ENCODE results near the gene TUBE1.
"Not testable (repeated sequence)": the region's sequence is repeated elsewhere in the genome, so short reads cannot be mapped to it uniquely, and the experiment has no call there.

The TUBE1 gene, protein sequence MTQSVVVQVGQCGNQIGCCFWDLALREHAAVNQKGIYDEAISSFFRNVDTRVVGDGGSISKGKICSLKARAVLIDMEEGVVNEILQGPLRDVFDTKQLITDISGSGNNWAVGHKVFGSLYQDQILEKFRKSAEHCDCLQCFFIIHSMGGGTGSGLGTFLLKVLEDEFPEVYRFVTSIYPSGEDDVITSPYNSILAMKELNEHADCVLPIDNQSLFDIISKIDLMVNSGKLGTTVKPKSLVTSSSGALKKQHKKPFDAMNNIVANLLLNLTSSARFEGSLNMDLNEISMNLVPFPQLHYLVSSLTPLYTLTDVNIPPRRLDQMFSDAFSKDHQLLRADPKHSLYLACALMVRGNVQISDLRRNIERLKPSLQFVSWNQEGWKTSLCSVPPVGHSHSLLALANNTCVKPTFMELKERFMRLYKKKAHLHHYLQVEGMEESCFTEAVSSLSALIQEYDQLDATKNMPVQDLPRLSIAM

DNA sequence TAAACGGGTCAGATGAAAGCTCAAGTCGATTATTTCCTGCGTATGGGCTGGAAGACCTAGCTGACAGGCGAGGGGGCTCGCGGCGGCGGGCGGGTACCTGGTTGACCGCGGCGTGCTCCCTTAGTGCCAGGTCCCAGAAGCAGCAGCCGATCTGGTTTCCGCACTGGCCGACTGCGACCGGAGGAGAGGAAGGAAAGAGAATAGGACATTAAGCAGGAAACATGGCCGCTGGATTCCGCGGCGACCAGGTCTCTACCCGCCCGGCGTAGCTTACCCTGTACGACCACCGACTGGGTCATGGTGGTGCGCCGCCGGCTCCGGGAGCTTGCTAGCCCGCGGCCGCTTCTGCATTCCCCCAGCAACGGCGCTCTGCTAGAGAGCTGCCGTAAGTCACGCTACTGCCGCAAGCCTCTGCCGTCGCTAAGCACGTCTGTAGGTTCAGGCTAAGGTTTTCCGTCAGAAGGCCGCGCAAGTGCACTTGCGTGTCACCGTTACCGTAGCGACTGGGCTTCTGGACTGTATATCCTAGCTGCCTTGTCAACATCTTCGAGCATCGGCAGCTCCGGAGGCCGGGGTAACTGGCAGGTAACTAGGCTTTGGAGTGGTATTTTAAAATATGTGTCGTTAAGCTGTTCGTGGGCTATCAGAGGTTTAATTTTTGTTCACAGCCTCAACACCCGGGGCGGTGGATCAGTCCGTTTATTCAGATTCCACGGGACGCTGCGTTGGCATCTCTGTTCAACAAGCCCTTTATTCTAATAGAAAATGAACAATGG, at the start of gene TUBE1, which contains the start of gene FAM229B:
TUBE1 (minus strand) TSS at position 347 of the 776 bp plus-strand sequence; CDS start at position 299, 48 bp downstream.
FAM229B (plus strand) TSS at position 456 of the 776 bp plus-strand sequence. CDS start 11,693 bp downstream, outside the sequence.
- H3K4me3 ChIP-seq (ENCODE audit: low read depth, low read length), result peak within 1 kb of the TSS; percentile 80
- DNase-seq (ENCODE audit: low read depth), result peak; percentile 96

DNA sequence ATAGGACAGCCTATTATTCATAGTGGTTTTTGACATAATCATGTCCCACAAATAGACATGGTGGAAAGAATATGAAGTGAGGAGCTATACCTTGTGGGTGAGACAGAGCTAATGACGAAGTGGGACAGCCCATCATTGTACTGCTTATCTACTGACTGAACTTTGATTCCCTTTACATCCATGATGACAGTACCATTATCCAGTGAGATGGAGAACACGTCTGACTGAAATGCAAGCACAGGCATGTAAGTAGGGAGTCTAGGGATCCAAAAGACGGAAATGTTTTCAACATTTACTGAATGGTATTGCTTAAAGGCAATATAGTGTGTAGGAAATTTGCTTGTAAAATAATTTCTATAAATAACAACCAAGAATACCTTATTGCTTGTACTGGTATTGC, 43.6 kb upstream of the TUBE1 start:
- no peak for DNase-seq (ENCODE audit: low read depth)
- H3K4me3 ChIP-seq (ENCODE audit: low read depth, low read length), result no peak overlapping the region

DNA sequence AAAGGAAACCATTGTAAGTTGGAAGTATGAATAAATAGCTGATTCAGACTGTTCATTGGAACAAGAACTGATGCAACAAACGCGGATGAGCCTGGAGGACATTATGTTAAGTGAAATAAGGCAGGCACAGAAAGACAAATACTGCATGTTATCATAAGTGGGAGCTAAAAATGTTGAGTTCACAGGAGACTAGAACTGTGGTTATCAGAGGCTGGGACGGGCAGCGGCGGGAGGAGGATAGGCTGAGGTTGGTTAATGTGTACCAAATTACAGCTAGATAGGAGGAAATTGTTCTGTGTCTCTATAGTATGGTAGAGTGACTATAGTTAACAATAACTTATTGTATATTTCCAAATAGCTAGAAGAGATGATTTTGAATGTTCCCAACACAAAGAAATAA, 40.9 kb upstream of the TUBE1 start:
- DNase-seq (ENCODE audit: low read depth), result no peak
- no peak overlapping the region for H3K4me3 ChIP-seq (ENCODE audit: low read depth, low read length)

DNA sequence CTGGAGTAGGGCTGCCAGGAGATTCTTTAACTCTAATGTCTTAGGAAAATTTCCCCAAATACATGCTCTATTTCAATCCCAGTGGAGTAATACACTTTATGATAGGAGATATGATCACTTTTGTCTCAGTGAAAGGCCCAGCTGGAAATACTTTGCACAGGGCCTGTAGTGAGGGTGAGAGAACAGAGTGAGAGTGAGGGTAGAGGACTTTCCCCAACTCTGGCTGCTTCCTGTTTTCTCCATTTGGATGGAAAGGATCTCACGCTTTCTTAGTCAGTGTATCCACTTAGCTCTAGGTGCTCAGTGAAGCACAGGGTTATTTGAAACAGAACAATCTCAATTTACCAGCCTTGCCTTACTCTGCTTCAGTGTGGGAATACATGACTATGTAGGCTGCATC, 36.7 kb upstream of the TUBE1 start:
- H3K4me3 ChIP-seq (ENCODE audit: low read depth, low read length), result no peak overlapping the region
- no peak for DNase-seq (ENCODE audit: low read depth)

DNA sequence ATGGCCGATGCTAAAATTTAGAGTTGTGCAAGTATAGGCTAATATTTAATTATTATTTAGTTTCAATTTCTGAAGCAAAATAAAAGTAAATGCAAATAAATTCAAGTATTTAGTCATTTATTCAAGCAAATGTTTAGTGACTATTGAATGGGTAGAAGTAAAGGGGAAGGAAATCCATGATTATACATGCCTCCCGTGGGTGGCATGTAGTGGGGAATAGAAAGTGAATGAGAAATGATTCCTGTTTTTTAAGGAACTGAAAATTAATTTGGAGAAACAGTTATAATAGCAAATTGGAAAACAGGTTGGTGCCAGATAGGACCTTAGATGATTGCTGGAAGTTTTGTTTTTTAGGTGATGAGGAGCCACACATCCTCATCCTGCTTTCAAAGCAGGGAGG, 35.5 kb upstream of the TUBE1 start:
- DNase-seq (ENCODE audit: low read depth), result no peak
- no peak overlapping the region for H3K4me3 ChIP-seq (ENCODE audit: low read depth, low read length)

DNA sequence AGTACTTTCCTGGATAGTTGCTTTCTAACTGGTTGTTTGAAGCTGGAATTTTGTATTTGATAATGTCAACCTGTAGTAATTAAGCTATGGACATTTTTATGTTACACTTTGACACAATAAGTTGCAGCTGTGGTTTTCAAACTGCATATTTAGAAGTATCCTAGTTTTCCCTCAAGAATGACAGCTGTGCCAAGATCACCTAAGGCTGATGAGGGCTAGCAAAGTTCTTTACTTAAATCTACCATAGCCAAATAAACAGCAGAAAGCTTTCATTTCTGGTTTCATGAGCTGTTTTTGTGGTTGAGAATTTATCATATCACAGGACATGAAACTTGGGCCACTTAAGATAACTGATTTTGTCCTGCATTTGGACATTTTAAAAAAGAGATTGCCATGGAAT, 30.8 kb upstream of the TUBE1 start:
- DNase-seq (ENCODE audit: low read depth), result no peak
- no peak overlapping the region for H3K4me3 ChIP-seq (ENCODE audit: low read depth, low read length)

DNA sequence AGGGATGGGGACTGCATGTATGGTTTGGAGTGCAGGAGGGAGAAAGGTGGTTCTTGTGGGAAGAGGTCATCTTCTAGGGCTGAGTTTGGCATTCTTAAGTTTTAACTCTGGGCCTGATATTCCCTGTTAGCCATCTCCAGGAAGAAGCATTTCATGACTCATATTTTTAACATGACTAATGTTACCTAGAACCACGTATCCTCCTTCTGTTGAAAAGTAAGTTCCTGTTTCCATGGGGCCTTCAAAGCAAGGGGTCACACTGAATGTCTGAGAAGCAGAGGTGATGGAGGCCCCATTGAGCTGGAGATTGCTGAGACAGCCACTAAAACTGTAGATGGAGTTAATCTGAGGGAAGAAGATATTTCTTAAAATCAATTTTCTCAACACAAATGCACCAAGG, 30.3 kb upstream of the TUBE1 start:
- no peak for DNase-seq (ENCODE audit: low read depth)
- H3K4me3 ChIP-seq (ENCODE audit: low read depth, low read length), result no peak overlapping the region

DNA sequence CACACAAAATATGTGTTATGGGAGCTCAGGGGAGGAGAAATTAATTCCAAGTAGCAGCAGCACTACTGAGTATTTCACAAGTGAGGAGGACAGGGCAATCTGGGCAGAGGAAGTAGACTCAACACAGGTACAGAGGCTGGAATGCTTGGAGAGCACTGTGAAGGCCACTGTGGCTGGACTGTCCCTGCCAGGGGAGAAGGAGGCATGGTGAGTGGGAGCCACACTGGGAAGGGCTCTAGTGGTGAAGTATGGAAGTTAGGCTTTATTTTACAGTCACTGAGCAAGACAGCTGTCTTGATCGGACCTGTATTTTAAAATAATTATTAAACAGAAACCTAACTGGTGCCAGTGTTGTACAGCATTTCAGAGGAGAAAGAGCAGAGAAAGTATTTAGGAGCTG, 28.9 kb upstream of the TUBE1 start:
- no peak for DNase-seq (ENCODE audit: low read depth)
- no peak overlapping the region for H3K4me3 ChIP-seq (ENCODE audit: low read depth, low read length)

DNA sequence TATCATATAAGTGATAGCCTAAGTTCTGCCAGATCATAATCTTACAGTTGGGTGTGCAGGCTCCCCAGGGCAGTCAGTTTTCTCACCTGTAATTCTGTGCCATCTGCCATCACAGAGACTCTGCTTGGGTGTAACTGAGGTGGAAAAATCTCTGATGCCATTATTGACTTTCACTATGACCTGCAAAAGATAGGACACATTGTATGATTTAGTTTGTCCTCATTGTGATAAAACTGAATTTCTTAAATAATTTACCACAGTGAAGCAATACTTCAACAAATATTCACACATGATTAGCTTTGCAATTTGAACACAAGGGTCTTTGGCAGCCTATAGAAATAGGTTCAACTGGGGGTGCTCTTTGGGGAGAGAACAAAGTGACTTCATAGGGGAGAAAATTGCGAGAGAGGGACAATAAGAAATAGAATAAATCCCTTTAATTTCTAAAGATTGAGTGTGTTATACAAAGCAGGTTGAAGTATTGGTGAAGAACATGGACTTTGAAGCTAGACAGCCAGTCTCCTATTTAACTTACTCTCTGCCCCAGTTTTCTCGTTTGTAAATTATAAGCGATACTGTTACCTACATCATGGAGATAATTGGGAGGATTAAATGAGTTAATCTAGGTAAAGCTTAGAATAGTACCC, 27.4 kb upstream of the TUBE1 start:
- DNase-seq (ENCODE audit: low read depth), result no peak

DNA sequence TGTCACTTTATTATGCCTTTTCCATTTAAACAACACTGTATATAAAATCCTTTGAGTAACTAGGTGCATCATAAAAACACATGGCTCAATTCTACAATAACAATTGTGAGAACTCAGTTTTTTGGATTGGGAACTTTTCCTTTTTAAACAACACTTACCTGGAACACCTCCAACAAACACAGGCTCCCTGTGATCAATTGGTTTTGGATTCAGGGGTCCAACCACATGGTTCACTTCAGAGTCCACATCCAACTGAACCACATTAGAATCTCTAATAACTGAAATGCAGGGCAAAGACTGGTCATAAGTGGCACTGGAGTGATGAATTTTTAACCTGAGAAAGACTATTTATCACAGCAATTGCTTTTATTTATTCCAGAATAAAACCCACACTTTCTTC, 26.6 kb upstream of the TUBE1 start:
- no peak for DNase-seq (ENCODE audit: low read depth)

More for the DNA sequence above, 27.4 kb upstream of the TUBE1 start:
- H3K4me3 ChIP-seq (ENCODE audit: low read depth, low read length), result no peak overlapping the region

DNA sequence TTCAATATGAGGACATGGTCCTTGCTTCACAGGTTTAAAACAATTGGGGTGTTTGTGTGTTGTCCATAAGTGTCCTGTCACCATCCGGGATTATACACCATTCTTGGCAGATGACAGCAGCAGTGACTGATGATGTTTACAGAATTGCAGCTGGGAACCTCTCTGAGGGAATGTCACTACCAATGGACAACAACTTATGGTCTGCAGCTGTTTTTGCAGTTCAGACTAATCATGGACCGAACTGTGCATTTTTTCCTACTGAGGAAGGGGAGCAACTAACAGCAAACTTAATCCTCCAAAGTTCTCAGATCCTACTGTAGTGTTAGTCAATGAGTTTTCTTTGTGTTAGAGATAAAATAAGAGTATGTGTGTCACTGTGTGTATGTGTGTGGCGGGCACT, 26.1 kb upstream of the TUBE1 start:
- no peak for DNase-seq (ENCODE audit: low read depth)

More for the DNA sequence above, 26.6 kb upstream of the TUBE1 start:
- no peak overlapping the region for H3K4me3 ChIP-seq (ENCODE audit: low read depth, low read length)

DNA sequence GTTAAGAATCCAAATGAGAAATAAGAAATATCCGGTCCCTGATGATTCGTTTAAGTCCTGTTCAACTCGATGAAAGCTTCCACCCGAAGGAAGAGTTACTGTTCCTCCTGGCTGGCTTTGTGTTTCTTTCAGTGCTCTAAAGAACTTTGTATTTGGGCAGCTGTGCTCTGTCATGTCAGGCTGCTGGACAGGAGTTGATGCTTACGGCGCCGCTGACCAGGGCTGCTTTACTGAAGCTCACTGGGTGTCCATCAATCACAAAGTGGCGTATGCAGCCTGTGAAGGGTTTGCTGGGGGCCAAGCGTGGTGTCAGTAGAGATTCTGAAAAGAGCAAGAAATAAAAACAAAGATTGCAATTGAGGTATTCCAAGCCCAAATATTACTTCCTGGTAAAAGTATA, 22.0 kb upstream of the TUBE1 start:
- DNase-seq (ENCODE audit: low read depth), result no peak
- H3K4me3 ChIP-seq (ENCODE audit: low read depth, low read length), result no peak overlapping the region

More for the DNA sequence above, 26.1 kb upstream of the TUBE1 start:
- no peak overlapping the region for H3K4me3 ChIP-seq (ENCODE audit: low read depth, low read length)

DNA sequence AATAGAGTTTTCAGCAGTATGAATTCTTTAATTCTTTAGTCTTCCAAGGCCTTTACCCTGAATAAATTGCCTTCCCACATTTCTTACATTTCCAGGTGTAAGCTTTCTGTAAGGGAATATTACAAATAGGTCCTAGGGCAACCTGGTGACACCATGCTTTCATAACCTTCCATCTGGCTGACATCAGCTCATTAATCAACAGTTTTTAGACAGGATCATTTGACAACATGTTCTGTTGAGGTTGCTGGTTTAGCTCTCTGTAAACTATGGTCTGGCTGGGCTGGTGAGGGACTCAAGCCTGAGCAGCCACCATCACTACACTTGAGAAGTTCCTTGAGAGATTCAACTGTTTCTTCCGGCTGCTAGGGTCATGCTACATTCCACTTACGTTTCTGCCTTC, 19.3 kb upstream of the TUBE1 start:
- no peak overlapping the region for H3K4me3 ChIP-seq (ENCODE audit: low read depth, low read length)
- no peak for DNase-seq (ENCODE audit: low read depth)

DNA sequence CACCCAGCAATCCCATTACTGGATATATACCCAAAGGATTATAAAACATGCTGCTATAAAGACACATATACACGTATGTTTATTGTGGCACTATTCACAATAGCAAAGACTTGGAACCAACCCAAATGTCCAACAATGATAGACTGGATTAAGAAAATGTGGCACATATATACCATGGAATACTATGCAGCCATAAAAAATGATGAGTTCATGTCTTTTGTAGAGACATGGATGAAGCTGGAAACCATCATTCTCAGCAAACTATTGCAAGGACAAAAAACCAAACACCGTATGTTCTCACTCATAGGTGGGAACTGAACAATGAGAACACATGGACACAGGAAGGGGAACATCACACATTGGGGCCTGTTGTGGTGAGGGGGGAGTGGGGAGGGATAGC, 18.7 kb upstream of the TUBE1 start:
- H3K4me3 ChIP-seq (ENCODE audit: low read depth, low read length); DNase-seq (ENCODE audit: low read depth): not testable (repeated sequence)

DNA sequence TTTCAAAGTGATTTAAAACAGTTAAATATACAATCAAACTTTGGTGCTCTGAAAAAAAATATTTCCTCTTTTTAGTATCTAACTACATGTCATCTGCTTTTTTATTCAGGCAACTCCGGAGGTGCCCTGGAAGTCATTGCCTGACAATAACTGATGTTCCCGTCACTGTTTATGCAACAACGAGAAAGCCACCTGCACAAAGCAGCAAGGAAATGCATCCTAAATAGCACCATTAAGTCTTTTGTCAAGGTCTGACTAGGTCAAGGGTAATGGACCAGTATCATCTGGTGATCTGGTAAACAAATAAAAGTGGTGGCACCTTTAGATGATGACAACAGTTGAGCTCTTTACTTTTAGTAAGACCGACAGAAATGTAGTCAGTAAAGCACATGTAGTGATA, 13.3 kb upstream of the TUBE1 start:
- no peak overlapping the region for H3K4me3 ChIP-seq (ENCODE audit: low read depth, low read length)
- DNase-seq (ENCODE audit: low read depth), result no peak

DNA sequence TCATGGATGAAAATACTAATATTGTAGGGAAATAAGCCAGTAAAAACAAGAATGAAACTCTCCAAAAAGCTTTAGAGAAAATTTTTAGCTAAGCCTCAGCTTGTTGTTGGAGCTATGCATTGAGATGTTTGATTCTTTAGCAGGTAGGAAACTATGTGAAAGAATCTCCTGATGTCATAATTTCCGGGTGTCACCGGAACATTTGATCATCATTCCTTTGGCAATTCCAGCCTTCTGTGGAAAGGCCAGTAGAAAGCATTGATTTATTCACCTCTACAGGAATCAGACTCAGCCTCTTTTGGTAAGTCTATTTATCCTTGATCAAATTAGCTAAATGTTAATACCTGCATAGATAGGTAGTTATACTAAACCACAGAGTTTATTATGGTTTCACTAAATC, 9.6 kb upstream of the TUBE1 start:
- H3K4me3 ChIP-seq (ENCODE audit: low read depth, low read length), result no peak overlapping the region
- DNase-seq (ENCODE audit: low read depth), result no peak

DNA sequence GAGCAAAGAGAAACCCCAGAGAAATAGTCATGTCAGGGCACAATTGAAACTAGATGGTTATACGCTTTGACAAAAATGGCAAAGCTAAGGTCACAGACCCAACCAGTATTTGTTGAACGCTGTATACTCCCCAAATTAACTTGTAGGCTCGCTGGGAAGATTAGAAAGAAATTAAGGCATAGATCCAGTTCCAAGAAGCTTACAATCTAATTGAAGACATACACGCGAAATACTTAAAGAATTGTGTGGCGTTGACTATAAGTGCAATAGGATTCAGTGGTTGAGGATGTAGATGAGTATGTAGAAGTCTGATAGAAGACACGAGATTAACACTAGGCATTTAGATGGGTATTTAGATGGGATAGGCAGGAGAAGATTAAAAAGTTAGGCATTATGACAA, 634 bp upstream of the TUBE1 start:
- peak overlapping the region; percentile 80 for H3K4me3 ChIP-seq (ENCODE audit: low read depth, low read length)
- no peak for DNase-seq (ENCODE audit: low read depth)

DNA sequence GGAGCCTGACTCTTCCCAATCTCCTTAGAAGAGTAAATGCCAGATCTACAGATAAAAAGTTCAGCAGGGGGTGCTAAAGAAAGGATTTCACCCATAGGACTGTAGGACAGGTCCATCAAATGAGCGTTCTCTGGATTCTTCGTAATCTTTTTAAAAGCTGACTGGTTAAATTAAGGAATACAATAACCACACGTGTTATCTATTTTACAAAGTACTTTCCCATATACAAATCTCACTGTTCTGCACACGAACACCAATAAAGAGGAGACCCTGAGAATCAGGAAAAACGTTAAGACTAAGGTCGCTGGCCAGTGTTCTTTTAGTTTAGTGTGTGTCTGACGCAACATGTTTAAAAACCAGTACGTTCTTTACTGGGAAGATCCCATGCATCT, 542 bp downstream of the TUBE1 start:
- no peak for DNase-seq (ENCODE audit: low read depth)
- H3K4me3 ChIP-seq (ENCODE audit: low read depth, low read length), result peak overlapping the region; percentile 80

DNA sequence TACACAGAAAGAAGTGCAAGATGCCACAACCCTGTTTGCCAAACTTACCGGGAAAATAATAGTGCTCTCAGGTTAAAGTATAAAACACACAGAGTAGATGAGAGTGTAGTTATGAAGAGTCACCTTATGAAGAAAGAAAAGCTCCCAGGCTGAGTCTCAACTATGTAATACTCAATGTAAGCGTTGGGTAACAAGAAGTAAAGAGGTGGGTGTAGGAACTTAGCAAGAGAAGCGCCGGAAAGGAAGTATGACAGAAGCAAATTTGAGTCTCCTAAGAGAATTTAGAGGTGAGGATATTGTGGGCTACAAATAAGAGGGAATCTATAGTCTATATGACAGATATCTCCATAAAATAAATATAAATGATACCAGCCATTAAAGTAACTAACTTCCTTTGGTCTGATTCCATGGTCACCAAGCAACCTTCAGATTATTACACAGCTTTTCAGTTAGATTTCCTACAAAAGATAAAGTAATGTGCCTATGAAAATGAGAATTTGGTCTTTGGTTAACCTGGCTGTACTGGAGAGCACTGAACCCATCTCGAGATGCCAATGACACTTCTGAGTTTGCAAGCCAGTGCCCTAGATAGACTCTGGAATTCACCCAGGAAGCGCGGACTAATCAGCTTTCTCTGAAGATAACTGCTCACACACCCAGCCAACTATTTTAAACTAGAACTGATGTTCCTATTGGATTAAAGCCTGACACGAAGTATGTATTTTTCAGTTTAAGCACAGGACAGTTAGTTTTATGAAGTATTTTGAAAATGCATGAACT, 1.8 kb downstream of the TUBE1 start:
- no peak overlapping the region for H3K4me3 ChIP-seq (ENCODE audit: low read depth, low read length)
- DNase-seq (ENCODE audit: low read depth), result no peak

All from skeletal muscle cell (primary cell).